ENCODE results near the gene MAML3. TPM values are rescaled to one million over a fixed set of nuclear protein-coding genes. Genes with fewer than 3 reads are reported as not detected.

The MAML3 gene
- total RNA-seq, 1 donor from 2014 or later: 2.7 TPM

DNA sequence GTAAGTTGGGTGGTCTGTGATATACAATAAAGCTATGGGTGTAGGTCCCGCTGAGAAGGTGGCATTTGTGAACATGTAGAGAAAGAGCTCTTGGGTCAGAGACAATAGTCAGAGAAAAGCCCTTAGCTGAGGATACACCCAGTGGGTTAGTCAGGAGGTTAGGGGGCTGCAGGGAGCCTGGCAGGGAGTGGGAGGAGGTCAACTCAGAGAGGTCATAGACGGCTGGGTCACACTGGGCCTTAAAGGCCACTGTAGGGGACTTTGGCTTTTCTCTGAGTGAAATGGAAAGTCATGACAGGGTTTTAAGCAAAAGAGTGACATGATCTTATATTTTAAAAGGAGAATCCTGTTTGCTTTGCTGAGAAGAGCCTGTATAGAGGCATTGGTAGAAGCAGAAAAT is 471.7 kb downstream of the MAML3 start:
- DNase-seq (ENCODE audit: low read depth): no peak
- Histone ChIP-seq H3K4me3 (ENCODE audit: low read depth, low read length) (no peak overlapping the region), H3K27me3 (ENCODE audit: control insufficient read depth, insufficient read depth, low read length) (no peaks in the 10 kb centered on the region), H3K36me3 (ENCODE audit: control insufficient read depth, insufficient read depth, low read length) (peaks cover 2% of the 10 kb centered on the region)
- TF ChIP-seq, protein P1, sequence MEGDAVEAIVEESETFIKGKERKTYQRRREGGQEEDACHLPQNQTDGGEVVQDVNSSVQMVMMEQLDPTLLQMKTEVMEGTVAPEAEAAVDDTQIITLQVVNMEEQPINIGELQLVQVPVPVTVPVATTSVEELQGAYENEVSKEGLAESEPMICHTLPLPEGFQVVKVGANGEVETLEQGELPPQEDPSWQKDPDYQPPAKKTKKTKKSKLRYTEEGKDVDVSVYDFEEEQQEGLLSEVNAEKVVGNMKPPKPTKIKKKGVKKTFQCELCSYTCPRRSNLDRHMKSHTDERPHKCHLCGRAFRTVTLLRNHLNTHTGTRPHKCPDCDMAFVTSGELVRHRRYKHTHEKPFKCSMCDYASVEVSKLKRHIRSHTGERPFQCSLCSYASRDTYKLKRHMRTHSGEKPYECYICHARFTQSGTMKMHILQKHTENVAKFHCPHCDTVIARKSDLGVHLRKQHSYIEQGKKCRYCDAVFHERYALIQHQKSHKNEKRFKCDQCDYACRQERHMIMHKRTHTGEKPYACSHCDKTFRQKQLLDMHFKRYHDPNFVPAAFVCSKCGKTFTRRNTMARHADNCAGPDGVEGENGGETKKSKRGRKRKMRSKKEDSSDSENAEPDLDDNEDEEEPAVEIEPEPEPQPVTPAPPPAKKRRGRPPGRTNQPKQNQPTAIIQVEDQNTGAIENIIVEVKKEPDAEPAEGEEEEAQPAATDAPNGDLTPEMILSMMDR (IDR thresholded peaks at IDR 0.05; ENCODE audit: insufficient read depth, low read length, poor library complexity, severe bottlenecking): no peak

DNA sequence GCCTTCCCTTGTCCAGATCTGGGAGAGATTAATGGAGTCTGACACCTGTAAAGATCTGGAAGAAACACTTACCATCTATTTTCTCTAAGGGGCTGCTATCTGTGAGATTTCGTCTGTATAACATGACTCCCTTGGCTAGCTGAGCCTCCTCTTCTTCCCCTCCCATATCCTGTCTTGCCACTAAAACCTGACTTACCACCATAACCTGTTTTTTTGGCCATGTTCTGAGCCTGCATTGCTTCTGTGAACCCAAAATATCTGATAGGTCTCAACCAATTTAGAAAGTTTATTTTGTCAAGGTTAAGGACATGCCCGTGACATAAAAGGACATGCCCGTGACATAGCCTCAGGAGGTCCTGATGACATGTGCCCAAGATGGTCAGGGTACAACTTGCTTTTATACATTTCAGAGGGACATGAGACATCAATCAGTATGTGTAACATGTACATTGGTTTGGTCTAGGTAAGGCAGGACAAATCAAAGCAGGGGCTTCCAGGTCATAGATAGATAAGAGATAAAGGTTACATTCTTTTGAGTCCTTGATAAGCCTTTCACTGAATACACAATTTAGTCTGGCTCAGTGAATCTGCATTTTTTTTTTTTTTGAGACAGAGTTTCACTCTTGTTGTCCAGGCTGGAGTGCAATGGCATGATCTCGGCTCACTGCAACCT is 476.9 kb downstream of the MAML3 start:
- Histone ChIP-seq H3K36me3 (ENCODE audit: control insufficient read depth, insufficient read depth, low read length) (no peaks in the 10 kb centered on the region), H3K4me3 (ENCODE audit: low read depth, low read length) (no peak overlapping the region), H3K27me3 (ENCODE audit: control insufficient read depth, insufficient read depth, low read length) (no peaks in the 10 kb centered on the region)
- TF ChIP-seq, protein P1 (IDR thresholded peaks at IDR 0.05; ENCODE audit: insufficient read depth, low read length, poor library complexity, severe bottlenecking): no peak
- no peak for DNase-seq (ENCODE audit: low read depth)

DNA sequence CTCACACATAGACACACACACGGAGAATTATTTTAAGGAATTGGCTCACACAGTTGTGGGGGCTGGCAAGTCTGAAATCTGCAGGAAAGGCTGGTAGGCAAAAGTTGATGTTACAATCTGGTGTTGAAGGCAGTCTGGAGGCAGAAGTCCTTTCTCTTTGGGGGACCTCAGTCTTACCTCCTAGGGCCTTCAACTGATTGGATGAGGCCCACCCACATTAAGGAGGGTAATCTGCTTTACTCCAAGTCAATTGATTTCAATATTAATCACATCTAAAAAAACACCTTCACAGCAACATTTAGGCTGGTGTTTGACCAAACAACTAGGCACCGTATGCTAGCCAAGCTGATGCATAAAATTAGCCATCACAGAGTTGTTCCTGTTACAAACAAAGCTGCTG is 477.6 kb downstream of the MAML3 start:
- DNase-seq (ENCODE audit: low read depth): no peak
- TF ChIP-seq, protein P1 (IDR thresholded peaks at IDR 0.05; ENCODE audit: insufficient read depth, low read length, poor library complexity, severe bottlenecking): no peak

DNA sequence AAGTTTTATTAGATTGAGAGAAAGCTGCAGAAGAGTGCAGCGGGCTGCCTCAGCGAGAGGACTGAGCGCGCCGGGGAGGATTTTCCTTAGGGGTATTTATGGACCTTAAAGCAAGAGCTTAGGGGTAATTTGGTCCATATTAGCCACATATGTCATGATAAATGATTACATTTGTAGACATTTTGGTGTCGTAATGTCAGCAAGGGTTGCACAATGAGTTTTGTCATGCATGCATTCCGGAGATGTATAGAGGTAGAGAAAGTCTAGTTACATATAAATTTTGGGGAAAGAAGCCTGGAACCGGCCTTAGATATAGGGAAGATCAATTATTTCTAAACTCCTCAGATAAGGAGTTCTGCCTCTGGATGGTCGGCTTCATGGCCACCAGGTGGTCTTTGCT is 478.3 kb downstream of the MAML3 start:
- Histone ChIP-seq H3K36me3 (ENCODE audit: control insufficient read depth, insufficient read depth, low read length) (no peaks in the 10 kb centered on the region), H3K4me3 (ENCODE audit: low read depth, low read length) (no peak overlapping the region), H3K27me3 (ENCODE audit: control insufficient read depth, insufficient read depth, low read length) (no peaks in the 10 kb centered on the region)
- TF ChIP-seq, protein P1 (IDR thresholded peaks at IDR 0.05; ENCODE audit: insufficient read depth, low read length, poor library complexity, severe bottlenecking): no peak
- no peak for DNase-seq (ENCODE audit: low read depth)

More for the DNA sequence above, 477.6 kb downstream of the MAML3 start:
- Histone ChIP-seq H3K27me3 (ENCODE audit: control insufficient read depth, insufficient read depth, low read length) (no peaks in the 10 kb centered on the region), H3K36me3 (ENCODE audit: control insufficient read depth, insufficient read depth, low read length) (no peaks in the 10 kb centered on the region), H3K4me3 (ENCODE audit: low read depth, low read length) (no peak overlapping the region)

DNA sequence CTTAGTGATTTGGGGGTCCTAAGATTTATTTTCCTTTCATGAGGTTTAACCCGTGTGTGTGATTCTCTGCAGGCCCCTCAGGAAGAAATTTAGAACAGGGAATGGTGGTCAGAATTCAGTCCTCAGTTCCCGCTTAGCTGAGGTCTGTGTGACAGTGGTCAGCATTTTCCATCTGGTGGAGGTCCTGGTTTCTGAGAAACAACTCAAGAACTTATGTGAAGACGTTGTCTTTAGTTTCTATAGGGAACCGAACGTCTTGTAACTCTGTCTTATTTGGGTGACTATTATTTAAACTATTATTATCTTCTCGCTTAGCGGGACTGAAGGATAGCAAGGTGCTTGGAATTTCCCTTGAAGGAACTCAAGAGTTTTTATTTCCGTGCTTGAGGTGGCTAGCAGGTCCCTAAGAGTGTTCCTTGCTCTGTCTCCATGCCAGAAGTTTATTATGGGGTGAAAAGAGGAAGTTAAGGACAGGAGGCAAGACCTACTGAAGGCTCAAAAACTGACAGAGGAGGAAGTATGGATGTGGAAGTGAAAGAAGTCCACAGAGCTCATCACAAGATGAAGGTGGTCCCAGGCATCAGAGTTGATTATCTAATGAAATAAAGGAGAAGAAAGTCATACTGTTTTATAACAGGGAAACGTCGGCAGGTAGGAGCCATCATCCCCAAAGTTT is 479.0 kb downstream of the MAML3 start:
- TF ChIP-seq, protein P1 (IDR thresholded peaks at IDR 0.05; ENCODE audit: insufficient read depth, low read length, poor library complexity, severe bottlenecking): no peak
- no peak for DNase-seq (ENCODE audit: low read depth)
- no peak overlapping the region for H3K4me3 ChIP-seq (ENCODE audit: low read depth, low read length)
- H3K27me3 ChIP-seq (ENCODE audit: control insufficient read depth, insufficient read depth, low read length): no peaks in the 10 kb centered on the region
- H3K36me3 ChIP-seq (ENCODE audit: control insufficient read depth, insufficient read depth, low read length): no peaks in the 10 kb centered on the region

All from kidney epithelial cell (primary cell).